ENCODE results near the gene MTCH1.

- TF ChIP-seq CTCF (IDR thresholded peaks at IDR 0.05) (no peak), POLR2A (IDR thresholded peaks at IDR 0.05) (no peak)
Measured at GRCh38 chr6:36976509-36976908, 9.5 kb downstream of the MTCH1 start.
